ENCODE results near the gene GHR. TPM values are rescaled to one million over a fixed set of nuclear protein-coding genes. Genes with fewer than 3 reads are reported as not detected.

Gene GHR
- total RNA-seq, 2 experiments from 2014 or later = not detected

GRCh38 chr5:42768106-42768504, 344.9 kb downstream of the GHR start:
- Mint-ChIP-seq H3K4me3 (no peak overlapping the region), H3K36me3 (peaks cover 3% of the 10 kb centered on the region), H3K9me3 (no peaks in the 10 kb centered on the region), H3K27ac (no peak overlapping the region), H3K4me1 (peaks cover 1% of the 10 kb centered on the region), H3K27me3 (peaks cover 8% of the 10 kb centered on the region)
- ATAC-seq (ENCODE audit: low read depth) (no peak), DNase-seq (no peak)
- POLR2A ChIA-PET = no interaction called here

- Mint-ChIP-seq H3K4me3 (no peak overlapping the region), H3K4me1 (peaks cover 1% of the 10 kb centered on the region), H3K9me3 (no peaks in the 10 kb centered on the region), H3K36me3 (peaks cover 3% of the 10 kb centered on the region), H3K27me3 (peaks cover 6% of the 10 kb centered on the region), H3K27ac (no peak overlapping the region)
- DNase-seq (no peak), ATAC-seq (ENCODE audit: low read depth) (no peak)
- POLR2A ChIA-PET = no interaction called here
Measured at GRCh38 chr5:42770003-42770402, 346.8 kb downstream of the GHR start.

All from activated naive CD8-positive, alpha-beta T cell treated with anti-CD3 and anti-CD28 coated beads, Interleukin-2, amount 10 ng/mL, durations not matched to agents 7 days and 5 days (primary cell).